NB4 (cell line): ENCODE measurements around the gene INSIG1.

Experiments used
- CTCF ChIP-seq: IDR thresholded peaks from one replicate; pipeline ENCODE4 v1.5.1; 2012; ENCODE audit warnings: low read depth, low read length
- MAX ChIP-seq: IDR thresholded peaks from 2 replicates; pipeline ENCODE4 v1.6.1; 2011; ENCODE audit warnings: low read depth, low read length
- MYC ChIP-seq: IDR thresholded peaks from 2 replicates; pipeline ENCODE4 v1.6.1; 2011; ENCODE audit warnings: low read depth, low read length

- TF ChIP-seq CTCF: no peak
- TF ChIP-seq MAX: no peak
- no peak for TF ChIP-seq MYC
Observed at GRCh38 chr7:155309021-155309338, 11.3 kb downstream of the INSIG1 start.
